AG10803 (cell line): ENCODE data around the gene C16orf96.

Source experiments
- DNase-seq: peaks from one replicate; pipeline ENCODE4 v3.0.0; 2010; ENCODE audit warnings: low read depth
- H3K4me3 ChIP-seq: 2 replicates; pipeline ENCODE4 v1.5.1; 2011; ENCODE audit warnings: mild to moderate bottlenecking, low read length, control low read depth
- CTCF ChIP-seq: conservative IDR thresholded peaks from 2 replicates; pipeline ENCODE4 v1.5.1; 2011; ENCODE audit warnings: mild to moderate bottlenecking, low read length, control low read depth, inconsistent platforms

Gene C16orf96

GRCh38 chr16:4574919-4575705 lies 19.0 kb downstream of the C16orf96 start:
- no peak overlapping the region for H3K4me3 ChIP-seq
- TF ChIP-seq CTCF = no peak
- no peak for DNase-seq

GRCh38 chr16:4576008-4576407 lies 19.9 kb downstream of the C16orf96 start:
- DNase-seq = no peak
- TF ChIP-seq CTCF = no peak
- no peak overlapping the region for H3K4me3 ChIP-seq

GRCh38 chr16:4578961-4579530 lies 22.9 kb downstream of the C16orf96 start:
- no peak for DNase-seq
- no peak overlapping the region for H3K4me3 ChIP-seq
- no peak for TF ChIP-seq CTCF

GRCh38 chr16:4580250-4580649 lies 24.1 kb downstream of the C16orf96 start:
- DNase-seq = peak; percentile 16
- no peak for TF ChIP-seq CTCF
- no peak overlapping the region for H3K4me3 ChIP-seq

- no peak overlapping the region for H3K4me3 ChIP-seq
- TF ChIP-seq CTCF = no peak
- DNase-seq = no peak
Measured at GRCh38 chr16:4583906-4584305, 27.8 kb downstream of the C16orf96 start.

- no peak overlapping the region for H3K4me3 ChIP-seq
- TF ChIP-seq CTCF = no peak
- DNase-seq = no peak
Measured at GRCh38 chr16:4586291-4586690, 30.2 kb downstream of the C16orf96 start.

GRCh38 chr16:4588386-4588785 lies 32.2 kb downstream of the C16orf96 start:
- H3K4me3 ChIP-seq = no peak overlapping the region
- no peak for TF ChIP-seq CTCF
- no peak for DNase-seq
